ENCODE results near the gene AURKA.

Gene AURKA

GRCh38 chr20:56392132-56392880 is at the start of gene AURKA, which contains the start of gene CSTF1:
Gene AURKA, minus strand, starts transcription at chr20:56392215. Its CDS starts 4,018 bp downstream, at chr20:56388197.
Gene CSTF1, plus strand, starts transcription at chr20:56392645. Its CDS starts 2,908 bp downstream, at chr20:56395553.
- peak; percentile 87 for DNase-seq

- DNase-seq: no peak
Observed at GRCh38 chr20:56440346-56441007, 48.5 kb upstream of the AURKA start.

- no peak for DNase-seq
Observed at GRCh38 chr20:56439771-56440291, 47.8 kb upstream of the AURKA start.

GRCh38 chr20:56438284-56438683 is 46.3 kb upstream of the AURKA start:
- no peak for DNase-seq

GRCh38 chr20:56437196-56437960 is 45.4 kb upstream of the AURKA start:
- no peak for DNase-seq

- no peak for DNase-seq
Observed at GRCh38 chr20:56433880-56434255, 41.9 kb upstream of the AURKA start.

GRCh38 chr20:56433221-56433879 is 41.3 kb upstream of the AURKA start:
- DNase-seq: no peak

- DNase-seq: no peak
Observed at GRCh38 chr20:56431471-56431870, 39.5 kb upstream of the AURKA start.

- no peak for DNase-seq
Observed at GRCh38 chr20:56430957-56431356, 38.9 kb upstream of the AURKA start.

- DNase-seq: no peak
Observed at GRCh38 chr20:56430461-56430860, 38.4 kb upstream of the AURKA start.

- DNase-seq: no peak
Observed at GRCh38 chr20:56429941-56430340, 37.9 kb upstream of the AURKA start.

- DNase-seq: no peak
Observed at GRCh38 chr20:56429502-56429901, 37.5 kb upstream of the AURKA start.

GRCh38 chr20:56428881-56429280 is 36.9 kb upstream of the AURKA start:
- no peak for DNase-seq

GRCh38 chr20:56428410-56428809 is 36.4 kb upstream of the AURKA start:
- DNase-seq: no peak

GRCh38 chr20:56427797-56428196 is 35.8 kb upstream of the AURKA start:
- no peak for DNase-seq

GRCh38 chr20:56426926-56427325 is 34.9 kb upstream of the AURKA start:
- no peak for DNase-seq

- no peak for DNase-seq
Observed at GRCh38 chr20:56426026-56426425, 34.0 kb upstream of the AURKA start.

- no peak for DNase-seq
Observed at GRCh38 chr20:56424931-56425330, 32.9 kb upstream of the AURKA start.

GRCh38 chr20:56423886-56424285 is 31.9 kb upstream of the AURKA start:
- no peak for DNase-seq

- DNase-seq: no peak
Observed at GRCh38 chr20:56423211-56423610, 31.2 kb upstream of the AURKA start.

- DNase-seq: no peak
Observed at GRCh38 chr20:56422824-56423189, 30.8 kb upstream of the AURKA start.

GRCh38 chr20:56422076-56422823 is 30.2 kb upstream of the AURKA start:
- DNase-seq: no peak
